H9 (cell line): ENCODE measurements around the gene CCR9. TPM values are rescaled to one million over a fixed set of nuclear protein-coding genes. Genes with fewer than 3 reads are reported as not detected.

Experiments
- DNase-seq: peaks from one replicate; pipeline ENCODE4 v3.0.0-alpha.2; 2017
- H2AFZ ChIP-seq: one replicate; pipeline ENCODE4 v1.6.1; 2013; ENCODE audit warnings: mild to moderate bottlenecking, low read length, control low read depth, moderate library complexity
- H2AK5ac ChIP-seq: 2 replicates; pipeline ENCODE4 v1.6.1; 2013; ENCODE audit warnings: low read length, control low read depth, mixed read lengths; ENCODE audit not compliant: insufficient read length
- H2BK120ac ChIP-seq: one replicate; pipeline ENCODE4 v1.6.1; 2013; ENCODE audit warnings: low read depth, mild to moderate bottlenecking, low read length, control low read depth, inconsistent platforms; ENCODE audit not compliant: poor library complexity, severe bottlenecking
- H2BK12ac ChIP-seq: 2 replicates; pipeline ENCODE4 v1.6.1; 2013; ENCODE audit warnings: low read length, control low read depth, mixed read lengths, low read depth; ENCODE audit not compliant: insufficient read length
- H2BK15ac ChIP-seq: 2 replicates; pipeline ENCODE4 v1.6.1; 2013; ENCODE audit warnings: low read depth, low read length, control low read depth
- H2BK20ac ChIP-seq: one replicate; pipeline ENCODE4 v1.6.1; 2013; ENCODE audit warnings: low read depth, mild to moderate bottlenecking, low read length, control low read depth, inconsistent platforms; ENCODE audit not compliant: poor library complexity, severe bottlenecking
- H2BK5ac ChIP-seq: 2 replicates; pipeline ENCODE4 v1.6.1; 2013; ENCODE audit warnings: low read length, control low read depth, mixed read lengths; ENCODE audit not compliant: insufficient read length
- H3K14ac ChIP-seq: 2 replicates; pipeline ENCODE4 v1.6.1; 2013; ENCODE audit warnings: low read length, control low read depth; ENCODE audit not compliant: insufficient read depth
- H3K18ac ChIP-seq: 2 replicates; pipeline ENCODE4 v1.6.1; 2013; ENCODE audit warnings: low read depth, mild to moderate bottlenecking, mixed read lengths, low read length, control low read depth; ENCODE audit not compliant: insufficient read length
- H3K23ac ChIP-seq: 2 replicates; pipeline ENCODE4 v1.6.1; 2013; ENCODE audit warnings: low read length, control low read depth, mixed read lengths, low read depth; ENCODE audit not compliant: insufficient read length
- H3K23me2 ChIP-seq: 2 replicates; pipeline ENCODE4 v1.6.1; 2013; ENCODE audit warnings: low read depth, mild to moderate bottlenecking, mixed read lengths, low read length, control low read depth; ENCODE audit not compliant: insufficient read length, poor library complexity, severe bottlenecking
- H3K27ac ChIP-seq: 2 replicates; pipeline ENCODE4 v1.5.1; 2013; ENCODE audit warnings: low read length, control low read depth, mixed read lengths, low read depth; ENCODE audit not compliant: insufficient read length
- H3K27me3 ChIP-seq: 2 replicates; pipeline ENCODE4 v1.6.1; 2013; ENCODE audit warnings: low read length, control low read depth, inconsistent platforms; ENCODE audit not compliant: insufficient read depth
- H3K4ac ChIP-seq: 2 replicates; pipeline ENCODE4 v1.6.1; 2013; ENCODE audit warnings: low read depth, mild to moderate bottlenecking, control low read depth, inconsistent platforms, low read length, moderate library complexity
- H3K4me1 ChIP-seq: 2 replicates; pipeline ENCODE4 v1.6.1; 2013; ENCODE audit warnings: low read length, control low read depth, inconsistent platforms; ENCODE audit not compliant: insufficient read depth
- H3K4me2 ChIP-seq: 2 replicates; pipeline ENCODE4 v1.6.1; 2013; ENCODE audit warnings: low read length, control low read depth, mixed read lengths; ENCODE audit not compliant: insufficient read length, insufficient read depth
- H3K56ac ChIP-seq: 2 replicates; pipeline ENCODE4 v1.6.1; 2013; ENCODE audit warnings: low read depth, mild to moderate bottlenecking, mixed read lengths, low read length, control low read depth; ENCODE audit not compliant: insufficient read length
- H3K79me1 ChIP-seq: 2 replicates; pipeline ENCODE4 v1.6.1; 2013; ENCODE audit warnings: low read depth, mild to moderate bottlenecking, moderate library complexity, low read length, control low read depth, inconsistent platforms; ENCODE audit not compliant: insufficient read depth, poor library complexity, severe bottlenecking
- H3K79me2 ChIP-seq: 2 replicates; pipeline ENCODE4 v1.6.1; 2013; ENCODE audit warnings: low read length, control low read depth, inconsistent platforms; ENCODE audit not compliant: insufficient read depth
- H3K9ac ChIP-seq: 2 replicates; pipeline ENCODE4 v1.6.1; 2013; ENCODE audit warnings: low read length, control low read depth, mixed read lengths; ENCODE audit not compliant: insufficient read length; ENCODE audit errors: extremely low read depth
- H3K9me3 ChIP-seq: one replicate; pipeline ENCODE4 v1.6.1; 2013; ENCODE audit warnings: low read depth, low read length, inconsistent platforms; ENCODE audit not compliant: control insufficient read depth
- H3T11ph ChIP-seq: one replicate; pipeline ENCODE4 v1.6.1; 2013; ENCODE audit warnings: mild to moderate bottlenecking, low read length, control low read depth, inconsistent platforms
- H4K20me1 ChIP-seq: one replicate; pipeline ENCODE4 v1.6.1; 2013; ENCODE audit not compliant: control insufficient read depth, insufficient read length, insufficient read depth
- H4K5ac ChIP-seq: 2 replicates; pipeline ENCODE4 v1.6.1; 2013; ENCODE audit warnings: low read depth, mild to moderate bottlenecking, mixed read lengths, low read length, control low read depth; ENCODE audit not compliant: insufficient read length
- H4K8ac ChIP-seq: replicated peaks from 2 replicates; pipeline ENCODE4 v1.6.1; 2013; ENCODE audit warnings: low read length, control low read depth, mixed read lengths, low read depth; ENCODE audit not compliant: insufficient read length
- H4K91ac ChIP-seq: 2 replicates; pipeline ENCODE4 v1.6.1; 2013; ENCODE audit warnings: low read depth, mild to moderate bottlenecking, moderate library complexity, mixed read lengths, low read length, control low read depth; ENCODE audit not compliant: insufficient read length
- H3K27ac Mint-ChIP-seq, 3 experiments: 2 replicates in 2 of 3; 3 replicates in 1 of 3; pipeline ENCODE4 v1.8.0; 2020 to 2021; ENCODE audit warnings: mixed read lengths in 3 of 3, mild to moderate bottlenecking in 1 of 3, moderate library complexity in 1 of 3
- H3K27me3 Mint-ChIP-seq: 2 replicates; pipeline ENCODE4 v1.8.0; 2021; ENCODE audit warnings: low read depth, mild to moderate bottlenecking, moderate library complexity, mixed read lengths
- H3K36me3 Mint-ChIP-seq, 3 experiments: 2 replicates in 2 of 3; 3 replicates in 1 of 3; pipeline ENCODE4 v1.8.0; 2020 to 2021; ENCODE audit warnings: low read depth in 3 of 3, mixed read lengths in 3 of 3; ENCODE audit not compliant: insufficient read depth in 1 of 3
- H3K4me1 Mint-ChIP-seq, 2 experiments: 2 replicates each; pipeline ENCODE4 v1.8.0; 2020; ENCODE audit warnings: mixed read lengths in 2 of 2
- H3K4me3 Mint-ChIP-seq, 2 experiments: 2 replicates in 1 of 2; 3 replicates in 1 of 2; pipeline ENCODE4 v1.8.0; 2020 to 2021; ENCODE audit warnings: mild to moderate bottlenecking in 2 of 2, mixed read lengths in 2 of 2, moderate library complexity in 1 of 2
- H3K9me3 Mint-ChIP-seq, 2 experiments: 2 replicates in 1 of 2; 3 replicates in 1 of 2; pipeline ENCODE4 v1.8.0; 2020; ENCODE audit warnings: mild to moderate bottlenecking in 2 of 2, mixed read lengths in 2 of 2, moderate library complexity in 1 of 2
- CTCF ChIP-seq: fragments of 200-600 bp; sonication (generic); conservative IDR thresholded peaks from 3 replicates; pipeline ENCODE4 v1.8.0; 2021; ENCODE audit warnings: antibody characterized with exemption, mild to moderate bottlenecking
- WGBS: extraction: QIAGEN DNeasy Blood & Tissue Kit; methylation state at CpG from one replicate; pipeline ENCODE4 v1.1.7; 2013; ENCODE audit warnings: missing lambda C conversion rate, low lambda C conversion rate, mixed read lengths; ENCODE audit not compliant: insufficient read length; ENCODE audit errors: extremely low coverage; 5-methylcytosine and 5-hydroxymethylcytosine counted together
- total RNA-seq: library from RNA; stranded (reverse); gene quantifications from 2 replicates; pipeline ENCODE4 v1.2.1, GENCODE V29; 2021

Gene CCR9
- total RNA-seq, 1 experiment from 2014 or later = not detected

GRCh38 chr3:45917146-45917898, 31.0 kb downstream of the CCR9 start:
- peaks cover 2 to 28% (median 15%) of the 10 kb centered on the region in 3 experiments; a peak in 5 of 7 replicates for H3K36me3 Mint-ChIP-seq
- Histone ChIP-seq H3K79me2 (no peaks in the 10 kb centered on the region), H2BK12ac (no peak overlapping the region), H3K14ac (no peak overlapping the region; the same call in 1 of the 2 replicates), H2BK120ac (no peak overlapping the region), H2AK5ac (no peak overlapping the region), H3K27ac (no peak overlapping the region), H3K9me3 (no peaks in the 10 kb centered on the region), H4K8ac (no peak overlapping the region), H3K23me2 (no peaks in the 10 kb centered on the region), H4K20me1 (no peaks in the 10 kb centered on the region), H3K4me2 (no peak overlapping the region), H3K18ac (no peak overlapping the region), H3K79me1 (no peaks in the 10 kb centered on the region), H2BK20ac (no peak overlapping the region), H3K27me3 (no peaks in the 10 kb centered on the region), H2BK15ac (no peak overlapping the region), H4K91ac (no peak overlapping the region), H3K9ac (no peak overlapping the region), H2BK5ac (no peak overlapping the region), H2AFZ (no peak overlapping the region), H3T11ph (no peak overlapping the region), H3K23ac (no peak overlapping the region), H3K4ac (no peak overlapping the region), H4K5ac (no peak overlapping the region), H3K4me1 (no peaks in the 10 kb centered on the region; the same call in 1 of the 2 replicates), H3K56ac (no peak overlapping the region)
- no peak for DNase-seq
- peaks cover 29% of the 10 kb centered on the region for H3K27me3 Mint-ChIP-seq
- TF ChIP-seq CTCF = no peak
- H3K9me3 Mint-ChIP-seq = no peaks in the 10 kb centered on the region
- no CpG with 5 or more reads among the region's 6 CpGs for WGBS
- H3K4me1 Mint-ChIP-seq = peaks cover 7 to 10% of the 10 kb centered on the region in 2 experiments
- H3K27ac Mint-ChIP-seq = no peak overlapping the region
- no peak overlapping the region for H3K4me3 Mint-ChIP-seq
